Epidermal melanocyte (primary cell): ENCODE results near the gene BSN.
"Not testable (repeated sequence)": the region's sequence is repeated elsewhere in the genome, so short reads cannot be mapped to it uniquely, and the experiment has no call there.

ENCODE experiments used
- DNase-seq: peaks from one replicate; pipeline ENCODE4 v3.0.0; 2011; ENCODE audit warnings: low spot score; ENCODE audit not compliant: insufficient read length

BSN gene

DNA sequence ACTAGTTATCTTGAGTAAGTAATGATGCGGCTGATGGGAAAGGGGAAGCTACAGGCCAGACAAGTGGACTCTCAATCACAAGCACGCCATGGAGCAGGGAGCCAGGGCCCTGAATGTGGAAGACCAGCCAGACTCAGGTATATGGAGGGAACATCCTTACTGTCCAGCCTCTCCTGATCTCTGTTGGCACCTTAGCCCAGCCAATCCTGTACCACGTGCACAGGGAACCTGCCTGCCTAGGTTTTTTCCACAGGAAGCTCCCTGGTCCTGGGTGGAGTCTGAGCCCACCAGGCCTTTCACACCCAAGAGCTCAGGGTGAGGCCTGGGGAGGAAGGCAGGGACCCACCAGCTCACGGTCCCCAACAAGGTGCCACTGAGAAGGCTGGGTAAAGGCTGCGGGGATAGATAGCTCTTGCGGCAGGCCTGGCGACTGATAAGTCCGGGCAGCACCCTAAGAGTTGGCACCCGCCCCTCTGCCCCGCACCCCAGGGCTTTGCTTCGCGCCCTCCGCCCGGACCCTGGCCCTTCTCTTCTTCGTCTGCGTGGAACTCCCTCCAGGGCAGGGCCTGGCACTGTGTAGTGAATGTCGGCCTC, 118.9 kb downstream of the BSN start:
- DNase-seq, result no peak

GRCh38 chr3:49673715-49674496, 119.6 kb downstream of the BSN start, which contains the start of gene APEH:
Gene APEH (plus strand): TSS chr3:49674351. CDS start chr3:49674402, 51 bp downstream.
- peak; percentile 95 for DNase-seq

DNA sequence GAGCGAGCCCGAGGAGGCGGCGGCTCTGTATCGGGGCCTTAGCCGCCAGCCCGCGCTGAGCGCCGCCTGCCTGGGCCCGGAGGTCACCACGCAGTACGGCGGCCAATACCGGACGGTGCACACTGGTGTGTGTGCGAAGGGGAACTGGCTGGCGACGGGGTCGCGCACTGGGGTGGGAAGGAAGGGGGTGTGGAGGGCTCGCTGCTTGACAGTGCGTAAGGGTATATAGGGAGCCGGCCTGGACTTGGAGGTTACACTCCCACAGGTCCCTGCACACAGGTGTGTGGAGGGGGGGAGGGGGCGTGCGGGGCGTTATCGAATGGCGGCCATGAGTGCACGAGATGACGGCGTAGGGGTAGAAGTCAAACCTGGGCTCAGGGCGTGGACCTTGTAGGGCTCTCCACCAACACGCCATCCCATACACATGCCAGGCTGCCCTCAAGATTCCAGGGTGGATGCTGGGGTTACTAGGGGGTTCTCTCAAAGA, 120.3 kb downstream of the BSN start:
- no peak for DNase-seq

DNA sequence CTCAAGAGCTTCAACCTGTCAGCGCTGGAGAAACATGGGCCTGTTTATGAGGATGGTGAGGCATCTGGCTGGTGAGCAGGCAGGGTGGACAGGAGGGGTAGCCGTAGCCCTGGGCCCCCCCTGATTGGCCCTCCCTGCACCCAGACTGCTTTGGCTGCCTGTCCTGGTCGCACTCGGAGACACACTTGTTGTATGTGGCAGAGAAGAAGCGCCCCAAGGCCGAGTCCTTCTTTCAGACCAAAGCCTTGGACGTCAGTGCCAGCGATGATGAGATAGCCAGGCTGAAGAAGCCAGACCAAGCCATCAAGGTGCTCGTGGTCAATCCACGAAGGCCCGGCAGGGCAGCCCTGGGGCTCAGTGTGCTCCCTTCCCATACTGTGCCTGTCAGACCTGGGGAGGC, 121.6 kb downstream of the BSN start:
- no peak for DNase-seq

- DNase-seq, result no peak
Observed at GRCh38 chr3:49680493-49681231, 126.4 kb downstream of the BSN start.

- no peak for DNase-seq
Observed at GRCh38 chr3:49681232-49681522, 126.9 kb downstream of the BSN start.

GRCh38 chr3:49681543-49681942, 127.3 kb downstream of the BSN start:
- DNase-seq, result no peak

- DNase-seq, result no peak
Observed at GRCh38 chr3:49683162-49683561, 128.9 kb downstream of the BSN start.

DNA sequence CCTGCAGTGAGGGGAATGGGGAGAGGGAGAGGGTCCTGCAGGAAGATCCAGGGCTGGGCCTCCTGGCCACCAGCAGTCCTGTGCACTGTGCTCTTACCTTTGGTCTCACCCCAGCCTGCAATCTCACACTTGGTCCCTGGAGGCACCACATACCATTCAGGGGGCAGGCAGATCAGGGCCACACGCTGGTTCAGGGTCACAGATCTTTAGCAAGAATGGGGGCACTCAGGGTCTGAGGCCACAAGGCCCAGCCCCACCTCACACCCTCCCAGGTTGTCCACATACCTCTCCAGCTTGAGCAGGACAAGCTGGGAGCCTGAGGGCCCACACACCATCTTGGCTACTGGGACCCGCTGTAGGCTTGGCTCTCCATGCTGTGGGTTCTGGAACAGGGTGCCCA, 130.2 kb downstream of the BSN start:
- DNase-seq, result not testable (repeated sequence)

- not testable (repeated sequence) for DNase-seq
Observed at GRCh38 chr3:49685103-49685502, 130.8 kb downstream of the BSN start.

DNA sequence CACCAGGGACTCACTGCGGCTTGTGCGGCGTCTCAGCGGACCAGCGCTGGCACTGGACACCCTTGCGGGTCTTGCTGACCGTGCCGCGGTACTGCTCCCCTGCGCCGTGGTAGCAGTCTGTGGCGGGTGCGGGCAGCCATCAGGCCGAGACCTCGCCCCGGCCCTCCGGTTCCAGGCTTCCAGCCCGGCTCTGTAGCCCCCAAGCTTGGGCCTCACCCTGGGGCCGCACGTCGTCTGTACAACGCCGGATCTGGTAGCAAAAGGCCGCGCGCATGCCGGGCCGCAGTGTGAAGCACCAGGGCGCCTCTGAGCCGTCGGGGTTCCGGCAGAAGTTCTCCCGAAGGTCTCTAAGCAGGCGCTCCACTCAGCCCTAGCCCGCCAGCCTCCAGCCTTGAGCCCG, 131.6 kb downstream of the BSN start:
- DNase-seq, result not testable (repeated sequence)

DNA sequence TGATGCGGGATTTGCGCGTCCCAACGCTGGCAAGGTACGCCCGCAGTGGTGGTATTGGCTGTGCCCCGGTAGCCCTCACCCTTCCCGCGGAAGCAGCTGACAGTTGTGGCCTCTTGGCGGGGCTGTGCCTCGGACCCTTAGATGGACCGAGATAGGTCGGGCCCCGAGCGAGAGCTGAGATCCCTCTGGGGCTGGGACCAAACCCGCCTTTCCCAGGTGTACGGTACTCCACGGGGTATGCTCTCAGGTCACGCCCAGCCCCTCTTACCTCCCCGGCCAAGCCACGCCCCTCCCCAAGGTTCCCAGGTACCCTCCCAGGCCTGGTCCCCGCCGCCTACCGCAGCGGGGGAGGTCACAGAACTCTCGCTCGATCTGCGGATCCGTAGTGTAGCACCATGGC, 132.1 kb downstream of the BSN start:
- not testable (repeated sequence) for DNase-seq

GRCh38 chr3:49686769-49687423, 132.6 kb downstream of the BSN start:
- not testable (repeated sequence) for DNase-seq

- DNase-seq, result not testable (repeated sequence)
Observed at GRCh38 chr3:49687424-49687795, 133.1 kb downstream of the BSN start.

DNA sequence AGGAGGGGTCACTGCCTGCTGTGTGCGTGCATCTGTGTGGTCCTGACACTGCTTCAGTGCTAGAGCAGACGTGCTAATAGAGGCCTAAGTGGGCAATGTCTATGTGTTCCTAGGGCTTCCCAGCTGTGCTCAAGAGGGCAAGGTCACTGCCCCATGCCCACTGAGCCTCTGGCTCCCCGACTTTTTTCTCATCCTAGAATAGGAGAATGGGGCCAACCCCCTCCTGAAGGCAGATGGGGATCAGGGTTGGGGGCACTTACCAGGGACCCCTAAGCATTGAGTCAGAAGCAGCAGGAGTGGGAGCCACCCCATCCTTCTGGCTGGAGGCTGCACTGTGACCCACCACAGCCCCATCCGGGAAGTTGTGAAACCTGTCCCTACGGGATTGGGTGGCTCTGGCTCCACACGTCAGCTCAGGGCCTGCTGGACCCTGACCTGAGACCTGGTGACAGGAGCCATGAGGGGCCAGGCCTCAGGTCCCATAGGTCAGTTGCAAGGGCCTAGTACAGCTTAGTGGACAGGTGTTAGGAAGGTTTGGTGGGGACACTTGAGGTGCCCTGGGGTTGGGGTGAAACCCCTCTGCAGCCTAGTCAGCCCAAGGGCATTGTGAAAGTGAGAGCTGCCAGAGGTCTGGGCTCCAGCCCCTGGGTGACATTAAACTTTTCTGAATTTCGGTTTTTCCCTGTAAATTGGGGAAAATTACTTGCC, 134.2 kb downstream of the BSN start:
- DNase-seq, result not testable (repeated sequence)

GRCh38 chr3:49689046-49689907, 135.0 kb downstream of the BSN start, which contains the start of the genes MST1 and RNF123:
Gene MST1 (minus strand): TSS chr3:49689474. CDS start chr3:49688691, 783 bp downstream.
Gene RNF123 (plus strand): TSS chr3:49689557. CDS start chr3:49691166, 1,609 bp downstream.
- peak; percentile 93 for DNase-seq

DNA sequence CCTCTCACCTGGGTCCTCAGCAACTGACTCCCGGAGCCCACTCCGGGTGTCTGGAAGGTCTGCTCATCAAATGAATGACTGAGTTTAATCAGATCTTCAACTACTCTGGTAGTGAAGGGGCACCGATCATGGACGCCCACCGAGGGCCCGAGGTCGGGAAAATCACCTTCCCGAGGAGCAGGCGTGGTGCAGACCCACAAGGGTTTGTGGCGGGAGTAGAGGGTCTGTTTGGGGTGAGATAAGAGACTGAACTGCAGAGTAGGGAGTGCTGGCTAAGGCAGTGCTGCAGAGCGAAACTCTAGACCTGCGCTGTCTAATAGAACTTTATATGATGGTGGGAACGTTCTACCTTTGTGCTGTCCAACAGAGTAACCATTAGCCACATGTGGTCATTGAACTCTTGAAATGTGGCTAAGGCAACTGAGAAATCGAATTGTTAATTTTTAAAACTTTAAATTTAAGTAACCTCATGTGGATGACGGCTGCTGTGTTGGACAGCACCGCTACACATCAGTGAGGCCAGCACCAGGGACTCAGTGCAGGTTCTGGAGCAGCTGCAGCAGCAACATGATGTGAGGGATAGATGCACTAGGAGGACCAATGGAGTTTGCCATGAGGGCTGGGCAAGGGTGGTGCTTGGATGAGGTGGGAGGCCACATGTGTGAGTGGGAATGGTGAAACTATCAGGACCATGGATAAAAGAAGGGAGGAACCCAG, 135.8 kb downstream of the BSN start:
- DNase-seq, result not testable (repeated sequence)

DNA sequence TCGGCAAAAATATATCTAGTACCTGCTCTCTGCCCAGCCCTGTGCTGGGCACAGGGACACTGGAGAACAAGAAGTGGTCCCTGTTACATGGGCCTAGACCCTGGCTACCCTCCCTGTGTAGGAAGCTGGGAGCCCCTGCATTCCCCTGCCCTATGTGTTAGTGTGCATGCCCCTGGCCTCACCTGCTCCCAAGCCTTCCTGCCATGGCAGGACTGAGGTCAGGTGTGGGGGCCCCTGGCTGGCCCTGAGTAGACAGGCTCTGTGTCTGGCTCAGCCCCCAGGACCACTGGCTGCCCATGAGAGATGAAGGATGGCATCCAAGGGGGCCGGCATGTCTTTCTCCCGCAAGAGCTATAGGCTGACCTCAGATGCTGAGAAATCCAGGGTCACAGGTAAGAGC, 136.6 kb downstream of the BSN start:
- DNase-seq, result not testable (repeated sequence)

DNA sequence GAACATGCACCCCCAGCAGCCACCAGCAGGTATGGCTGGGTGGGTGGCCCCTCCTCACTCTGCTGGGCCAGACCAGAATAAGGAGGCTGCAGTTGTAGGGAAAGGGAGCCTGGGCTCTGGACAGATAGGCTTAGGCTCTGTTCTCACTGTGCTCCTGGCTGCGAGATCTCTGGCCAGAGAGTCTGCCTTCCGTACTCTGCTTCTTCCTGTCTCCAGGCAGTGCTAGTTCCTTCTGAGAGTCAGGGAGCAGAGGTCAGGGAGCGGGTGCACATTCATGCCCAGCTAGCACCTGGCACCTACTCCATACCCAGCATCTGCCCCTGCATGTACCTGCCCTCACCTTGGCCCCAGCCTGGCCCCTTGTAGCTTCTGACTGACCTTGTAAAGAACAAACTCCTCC, 137.2 kb downstream of the BSN start:
- DNase-seq, result not testable (repeated sequence)
